Measurements from ENCODE around the gene C19orf53. TPM values are rescaled to one million over a fixed set of nuclear protein-coding genes. Genes with fewer than 3 reads are reported as not detected.

C19orf53 gene
- total RNA-seq, 1 donor from 2014 or later: 95.6 TPM

- H3K4me3 ChIP-seq: no peak overlapping the region
- no peak for TF ChIP-seq EZH2 (IDR thresholded peaks at IDR 0.05)
- no peak for TF ChIP-seq EZH2phosphoT487 (IDR thresholded peaks at IDR 0.05)
- TF ChIP-seq CTCF (IDR thresholded peaks at IDR 0.05): no peak
- no peaks in the 10 kb centered on the region for H3K27me3 ChIP-seq
- Mint-ChIP-seq H3K4me3 (peak overlapping the region; percentile 70), H3K36me3 (peaks cover 11% of the 10 kb centered on the region), H3K9me3 (no peaks in the 10 kb centered on the region), H3K27ac (peak overlapping the region; percentile 21), H3K27me3 (ENCODE audit: insufficient read depth, low read depth) (peaks cover 5% of the 10 kb centered on the region), H3K4me1 (peaks cover 18% of the 10 kb centered on the region)
- H3F3A ChIP-seq (ENCODE audit: low read depth): peaks cover 16% of the 10 kb centered on the region
- H3K36me3 ChIP-seq: no peaks in the 10 kb centered on the region
- no peak overlapping the region for H2AFZ ChIP-seq (replicated peaks)
- H3K9me3 ChIP-seq (ENCODE audit: low read depth): no peaks in the 10 kb centered on the region
- peaks cover 16% of the 10 kb centered on the region for H3K79me2 ChIP-seq (ENCODE audit: low read depth)
- no peak overlapping the region for H3K9ac ChIP-seq
- H4K20me1 ChIP-seq (ENCODE audit: low read depth): peaks cover 13% of the 10 kb centered on the region
- no peaks in the 10 kb centered on the region for H3K4me1 ChIP-seq
- no peak overlapping the region for H3K4me2 ChIP-seq
- H3K27ac ChIP-seq: no peak overlapping the region
- DNase-seq (ENCODE audit: low spot score): no peak
These were observed 23.6 kb downstream of the C19orf53 start for GRCh38 chr19:13797870-13798269.

- Mint-ChIP-seq H3K4me1 (peaks cover 10% of the 10 kb centered on the region), H3K27me3 (ENCODE audit: insufficient read depth, low read depth) (peaks cover 3% of the 10 kb centered on the region), H3K27ac (no peak overlapping the region), H3K9me3 (no peaks in the 10 kb centered on the region), H3K4me3 (no peak overlapping the region), H3K36me3 (peaks cover 12% of the 10 kb centered on the region)
- Histone ChIP-seq H3K4me3 (no peak overlapping the region), H4K20me1 (ENCODE audit: low read depth) (peaks cover 16% of the 10 kb centered on the region), H3K79me2 (ENCODE audit: low read depth) (peaks cover 16% of the 10 kb centered on the region), H2AFZ (replicated peaks) (no peak overlapping the region), H3K9me3 (ENCODE audit: low read depth) (no peaks in the 10 kb centered on the region), H3K9ac (no peak overlapping the region), H3K4me1 (no peaks in the 10 kb centered on the region), H3K4me2 (no peak overlapping the region), H3K27ac (no peak overlapping the region), H3F3A (ENCODE audit: low read depth) (peaks cover 3% of the 10 kb centered on the region), H3K27me3 (no peaks in the 10 kb centered on the region), H3K36me3 (no peaks in the 10 kb centered on the region)
- no peak for TF ChIP-seq EZH2phosphoT487 (IDR thresholded peaks at IDR 0.05)
- no peak for DNase-seq (ENCODE audit: low spot score)
These were observed 25.4 kb downstream of the C19orf53 start for GRCh38 chr19:13799669-13800068.

- no peak for DNase-seq (ENCODE audit: low spot score)
- TF ChIP-seq EZH2 (IDR thresholded peaks at IDR 0.05): no peak
- TF ChIP-seq EZH2phosphoT487 (IDR thresholded peaks at IDR 0.05): no peak
- no peak for TF ChIP-seq CTCF (IDR thresholded peaks at IDR 0.05)
- Mint-ChIP-seq H3K27me3 (ENCODE audit: insufficient read depth, low read depth) (peaks cover 3% of the 10 kb centered on the region), H3K9me3 (no peaks in the 10 kb centered on the region), H3K4me1 (no peaks in the 10 kb centered on the region), H3K4me3 (no peak overlapping the region), H3K36me3 (peaks cover 19% of the 10 kb centered on the region), H3K27ac (no peak overlapping the region)
- Histone ChIP-seq H3K36me3 (no peaks in the 10 kb centered on the region), H4K20me1 (ENCODE audit: low read depth) (peaks cover 12% of the 10 kb centered on the region), H3K9ac (no peak overlapping the region), H3K4me3 (no peak overlapping the region), H2AFZ (replicated peaks) (no peak overlapping the region), H3F3A (ENCODE audit: low read depth) (peaks cover 3% of the 10 kb centered on the region), H3K27ac (no peak overlapping the region), H3K9me3 (ENCODE audit: low read depth) (no peaks in the 10 kb centered on the region), H3K4me1 (no peaks in the 10 kb centered on the region), H3K27me3 (no peaks in the 10 kb centered on the region), H3K4me2 (no peak overlapping the region), H3K79me2 (ENCODE audit: low read depth) (no peaks in the 10 kb centered on the region)
These were observed 28.8 kb downstream of the C19orf53 start for GRCh38 chr19:13803038-13803437.

GRCh38 chr19:13804830-13805683 is 30.8 kb downstream of the C19orf53 start:
- peak; percentile 76 for DNase-seq (ENCODE audit: low spot score)

More at GRCh38 chr19:13804830-13805683, 30.8 kb downstream of the C19orf53 start:
- no peak overlapping the region for H2AFZ ChIP-seq (replicated peaks)
- no peak overlapping the region for H3K9ac ChIP-seq
- H3K9me3 ChIP-seq (ENCODE audit: low read depth): no peaks in the 10 kb centered on the region
- Mint-ChIP-seq H3K36me3 (peaks cover 24% of the 10 kb centered on the region), H3K27ac (no peak overlapping the region), H3K27me3 (ENCODE audit: insufficient read depth, low read depth) (peaks cover 3% of the 10 kb centered on the region), H3K4me3 (no peak overlapping the region), H3K9me3 (no peaks in the 10 kb centered on the region), H3K4me1 (no peaks in the 10 kb centered on the region)
- H3K4me1 ChIP-seq: no peaks in the 10 kb centered on the region
- H3F3A ChIP-seq (ENCODE audit: low read depth): peaks cover 3% of the 10 kb centered on the region
- H3K27me3 ChIP-seq: no peaks in the 10 kb centered on the region
- peak; percentile 66 for TF ChIP-seq CTCF (IDR thresholded peaks at IDR 0.05)
- TF ChIP-seq EZH2phosphoT487 (IDR thresholded peaks at IDR 0.05): no peak
- TF ChIP-seq EZH2 (IDR thresholded peaks at IDR 0.05): no peak
- H3K27ac ChIP-seq: no peak overlapping the region
- H3K36me3 ChIP-seq: no peaks in the 10 kb centered on the region
- H3K79me2 ChIP-seq (ENCODE audit: low read depth): no peaks in the 10 kb centered on the region
- H4K20me1 ChIP-seq (ENCODE audit: low read depth): peaks cover 12% of the 10 kb centered on the region
- no peak overlapping the region for H3K4me3 ChIP-seq
- no peak overlapping the region for H3K4me2 ChIP-seq
